ENCODE results near the gene TMEM238L.

DNA sequence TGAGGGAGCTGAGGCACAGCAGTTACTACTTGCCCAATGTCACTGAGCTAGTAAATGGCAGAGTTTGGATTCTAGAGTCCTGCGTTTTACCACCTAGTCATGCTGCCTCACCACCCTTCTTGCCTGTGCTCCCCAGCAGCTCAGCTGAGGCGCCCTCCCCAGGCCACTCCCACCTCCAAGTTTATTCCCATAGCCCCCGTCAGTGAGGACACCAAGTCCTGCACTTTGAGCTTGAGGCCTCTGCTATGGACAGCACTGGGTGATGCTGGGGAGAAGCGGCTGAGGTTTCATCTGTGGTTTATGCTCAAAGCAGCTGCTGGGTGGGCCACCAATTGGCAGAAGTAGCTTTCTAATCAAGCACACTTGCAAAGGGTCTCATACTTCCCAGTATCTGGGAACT lies 36.7 kb downstream of the TMEM238L start:
- TF ChIP-seq CTCF (IDR thresholded peaks at IDR 0.05) (no peak), POLR2AphosphoS5 (IDR thresholded peaks at IDR 0.05) (no peak)

Data from gastroesophageal sphincter (tissue), 3 donors.